IPS-NIHi7 (cell line): ENCODE results near the gene STK32B.

ENCODE experiments used
- DNase-seq: peaks from one replicate; pipeline ENCODE4 v3.0.0; 2012; ENCODE audit warnings: mixed read lengths; ENCODE audit errors: extremely low spot score

Gene STK32B

GRCh38 chr4:5524446-5525299, 473.4 kb downstream of the STK32B start:
- no peak for DNase-seq

GRCh38 chr4:5526080-5526846, 475.0 kb downstream of the STK32B start:
- no peak for DNase-seq

GRCh38 chr4:5527211-5527610, 475.9 kb downstream of the STK32B start:
- DNase-seq = no peak

- no peak for DNase-seq
Observed at GRCh38 chr4:5528031-5528436, 476.8 kb downstream of the STK32B start.

- DNase-seq = no peak
Observed at GRCh38 chr4:5532100-5532499, 480.8 kb downstream of the STK32B start.

GRCh38 chr4:5539584-5539983, 488.3 kb downstream of the STK32B start:
- DNase-seq = no peak

- DNase-seq = no peak
Observed at GRCh38 chr4:5541169-5541568, 489.9 kb downstream of the STK32B start.

- DNase-seq = no peak
Observed at GRCh38 chr4:5543681-5544080, 492.4 kb downstream of the STK32B start.

- DNase-seq = no peak
Observed at GRCh38 chr4:5544762-5545161, 493.5 kb downstream of the STK32B start.

- no peak for DNase-seq
Observed at GRCh38 chr4:5545271-5545670, 494.0 kb downstream of the STK32B start.

- no peak for DNase-seq
Observed at GRCh38 chr4:5547651-5548249, 496.5 kb downstream of the STK32B start.
